H9 (cell line): ENCODE data around the gene ZNF569. TPM values are rescaled to one million over a fixed set of nuclear protein-coding genes. Genes with fewer than 3 reads are reported as not detected.

ENCODE experiments used
- DNase-seq: peaks from one replicate; pipeline ENCODE4 v3.0.0-alpha.2; 2017
- H2AFZ ChIP-seq: one replicate; pipeline ENCODE4 v1.6.1; 2013; ENCODE audit warnings: mild to moderate bottlenecking, low read length, control low read depth, moderate library complexity
- H2AK5ac ChIP-seq: 2 replicates; pipeline ENCODE4 v1.6.1; 2013; ENCODE audit warnings: low read length, control low read depth, mixed read lengths; ENCODE audit not compliant: insufficient read length
- H2BK120ac ChIP-seq: one replicate; pipeline ENCODE4 v1.6.1; 2013; ENCODE audit warnings: low read depth, mild to moderate bottlenecking, low read length, control low read depth, inconsistent platforms; ENCODE audit not compliant: poor library complexity, severe bottlenecking
- H2BK12ac ChIP-seq: 2 replicates; pipeline ENCODE4 v1.6.1; 2013; ENCODE audit warnings: low read length, control low read depth, mixed read lengths, low read depth; ENCODE audit not compliant: insufficient read length
- H2BK15ac ChIP-seq: 2 replicates; pipeline ENCODE4 v1.6.1; 2013; ENCODE audit warnings: low read depth, low read length, control low read depth
- H2BK20ac ChIP-seq: one replicate; pipeline ENCODE4 v1.6.1; 2013; ENCODE audit warnings: low read depth, mild to moderate bottlenecking, low read length, control low read depth, inconsistent platforms; ENCODE audit not compliant: poor library complexity, severe bottlenecking
- H2BK5ac ChIP-seq: 2 replicates; pipeline ENCODE4 v1.6.1; 2013; ENCODE audit warnings: low read length, control low read depth, mixed read lengths; ENCODE audit not compliant: insufficient read length
- H3K14ac ChIP-seq: 2 replicates; pipeline ENCODE4 v1.6.1; 2013; ENCODE audit warnings: low read length, control low read depth; ENCODE audit not compliant: insufficient read depth
- H3K18ac ChIP-seq: 2 replicates; pipeline ENCODE4 v1.6.1; 2013; ENCODE audit warnings: low read depth, mild to moderate bottlenecking, mixed read lengths, low read length, control low read depth; ENCODE audit not compliant: insufficient read length
- H3K23ac ChIP-seq: 2 replicates; pipeline ENCODE4 v1.6.1; 2013; ENCODE audit warnings: low read length, control low read depth, mixed read lengths, low read depth; ENCODE audit not compliant: insufficient read length
- H3K23me2 ChIP-seq: 2 replicates; pipeline ENCODE4 v1.6.1; 2013; ENCODE audit warnings: low read depth, mild to moderate bottlenecking, mixed read lengths, low read length, control low read depth; ENCODE audit not compliant: insufficient read length, poor library complexity, severe bottlenecking
- H3K27ac ChIP-seq: 2 replicates; pipeline ENCODE4 v1.5.1; 2013; ENCODE audit warnings: low read length, control low read depth, mixed read lengths, low read depth; ENCODE audit not compliant: insufficient read length
- H3K27me3 ChIP-seq: 2 replicates; pipeline ENCODE4 v1.6.1; 2013; ENCODE audit warnings: low read length, control low read depth, inconsistent platforms; ENCODE audit not compliant: insufficient read depth
- H3K4ac ChIP-seq: 2 replicates; pipeline ENCODE4 v1.6.1; 2013; ENCODE audit warnings: low read depth, mild to moderate bottlenecking, control low read depth, inconsistent platforms, low read length, moderate library complexity
- H3K4me1 ChIP-seq: 2 replicates; pipeline ENCODE4 v1.6.1; 2013; ENCODE audit warnings: low read length, control low read depth, inconsistent platforms; ENCODE audit not compliant: insufficient read depth
- H3K4me2 ChIP-seq: 2 replicates; pipeline ENCODE4 v1.6.1; 2013; ENCODE audit warnings: low read length, control low read depth, mixed read lengths; ENCODE audit not compliant: insufficient read length, insufficient read depth
- H3K56ac ChIP-seq: 2 replicates; pipeline ENCODE4 v1.6.1; 2013; ENCODE audit warnings: low read depth, mild to moderate bottlenecking, mixed read lengths, low read length, control low read depth; ENCODE audit not compliant: insufficient read length
- H3K79me1 ChIP-seq: 2 replicates; pipeline ENCODE4 v1.6.1; 2013; ENCODE audit warnings: low read depth, mild to moderate bottlenecking, moderate library complexity, low read length, control low read depth, inconsistent platforms; ENCODE audit not compliant: insufficient read depth, poor library complexity, severe bottlenecking
- H3K79me2 ChIP-seq: 2 replicates; pipeline ENCODE4 v1.6.1; 2013; ENCODE audit warnings: low read length, control low read depth, inconsistent platforms; ENCODE audit not compliant: insufficient read depth
- H3K9ac ChIP-seq: 2 replicates; pipeline ENCODE4 v1.6.1; 2013; ENCODE audit warnings: low read length, control low read depth, mixed read lengths; ENCODE audit not compliant: insufficient read length; ENCODE audit errors: extremely low read depth
- H3K9me3 ChIP-seq: one replicate; pipeline ENCODE4 v1.6.1; 2013; ENCODE audit warnings: low read depth, low read length, inconsistent platforms; ENCODE audit not compliant: control insufficient read depth
- H3T11ph ChIP-seq: one replicate; pipeline ENCODE4 v1.6.1; 2013; ENCODE audit warnings: mild to moderate bottlenecking, low read length, control low read depth, inconsistent platforms
- H4K20me1 ChIP-seq: one replicate; pipeline ENCODE4 v1.6.1; 2013; ENCODE audit not compliant: control insufficient read depth, insufficient read length, insufficient read depth
- H4K5ac ChIP-seq: 2 replicates; pipeline ENCODE4 v1.6.1; 2013; ENCODE audit warnings: low read depth, mild to moderate bottlenecking, mixed read lengths, low read length, control low read depth; ENCODE audit not compliant: insufficient read length
- H4K8ac ChIP-seq: replicated peaks from 2 replicates; pipeline ENCODE4 v1.6.1; 2013; ENCODE audit warnings: low read length, control low read depth, mixed read lengths, low read depth; ENCODE audit not compliant: insufficient read length
- H4K91ac ChIP-seq: 2 replicates; pipeline ENCODE4 v1.6.1; 2013; ENCODE audit warnings: low read depth, mild to moderate bottlenecking, moderate library complexity, mixed read lengths, low read length, control low read depth; ENCODE audit not compliant: insufficient read length
- H3K27ac Mint-ChIP-seq, 3 experiments: 2 replicates in 2 of 3; 3 replicates in 1 of 3; pipeline ENCODE4 v1.8.0; 2020 to 2021; ENCODE audit warnings: mixed read lengths in 3 of 3, mild to moderate bottlenecking in 1 of 3, moderate library complexity in 1 of 3
- H3K27me3 Mint-ChIP-seq: 2 replicates; pipeline ENCODE4 v1.8.0; 2021; ENCODE audit warnings: low read depth, mild to moderate bottlenecking, moderate library complexity, mixed read lengths
- H3K36me3 Mint-ChIP-seq, 3 experiments: 2 replicates in 2 of 3; 3 replicates in 1 of 3; pipeline ENCODE4 v1.8.0; 2020 to 2021; ENCODE audit warnings: low read depth in 3 of 3, mixed read lengths in 3 of 3; ENCODE audit not compliant: insufficient read depth in 1 of 3
- H3K4me1 Mint-ChIP-seq, 2 experiments: 2 replicates each; pipeline ENCODE4 v1.8.0; 2020; ENCODE audit warnings: mixed read lengths in 2 of 2
- H3K4me3 Mint-ChIP-seq, 2 experiments: 2 replicates in 1 of 2; 3 replicates in 1 of 2; pipeline ENCODE4 v1.8.0; 2020 to 2021; ENCODE audit warnings: mild to moderate bottlenecking in 2 of 2, mixed read lengths in 2 of 2, moderate library complexity in 1 of 2
- H3K9me3 Mint-ChIP-seq, 2 experiments: 2 replicates in 1 of 2; 3 replicates in 1 of 2; pipeline ENCODE4 v1.8.0; 2020; ENCODE audit warnings: mild to moderate bottlenecking in 2 of 2, mixed read lengths in 2 of 2, moderate library complexity in 1 of 2
- CTCF ChIP-seq: fragments of 200-600 bp; sonication (generic); conservative IDR thresholded peaks from 3 replicates; pipeline ENCODE4 v1.8.0; 2021; ENCODE audit warnings: antibody characterized with exemption, mild to moderate bottlenecking
- WGBS: extraction: QIAGEN DNeasy Blood & Tissue Kit; methylation state at CpG from one replicate; pipeline ENCODE4 v1.1.7; 2013; ENCODE audit warnings: missing lambda C conversion rate, low lambda C conversion rate, mixed read lengths; ENCODE audit not compliant: insufficient read length; ENCODE audit errors: extremely low coverage; 5-methylcytosine and 5-hydroxymethylcytosine counted together
- total RNA-seq: library from RNA; stranded (reverse); gene quantifications from 2 replicates; pipeline ENCODE4 v1.2.1, GENCODE V29; 2021

Gene ZNF569
- total RNA-seq, 1 experiment from 2014 or later, result 14.2 TPM

- no peak overlapping the region for H3K18ac ChIP-seq
- H3K4me1 Mint-ChIP-seq, result peaks cover 3 to 6% of the 10 kb centered on the region in 2 experiments; a peak in 3 of 4 replicates
- peaks cover 1% of the 10 kb centered on the region; the same call in 1 of the 2 replicates for H3K27me3 Mint-ChIP-seq
- no peak overlapping the region for H2BK120ac ChIP-seq
- peaks cover 36 to 75% of the 10 kb centered on the region in 2 experiments for H3K9me3 Mint-ChIP-seq
- no peak overlapping the region for H3K27ac ChIP-seq
- H3K4me2 ChIP-seq, result no peak overlapping the region
- no peaks in the 10 kb centered on the region for H3K27me3 ChIP-seq
- H3K14ac ChIP-seq, result no peak overlapping the region
- H3K23ac ChIP-seq, result no peak overlapping the region
- TF ChIP-seq CTCF, result no peak
- no peaks in the 10 kb centered on the region for H3K79me1 ChIP-seq
- H3K4me1 ChIP-seq, result no peaks in the 10 kb centered on the region
- no peak overlapping the region for H3K4me3 Mint-ChIP-seq
- H4K91ac ChIP-seq, result no peak overlapping the region
- no peak overlapping the region for H3K4ac ChIP-seq
- H2BK15ac ChIP-seq, result no peak overlapping the region
- no peaks in the 10 kb centered on the region for H4K20me1 ChIP-seq
- H2BK12ac ChIP-seq, result no peak overlapping the region
- WGBS, result no CpG with 5 or more reads among the region's 1 CpG
- no peaks in the 10 kb centered on the region for H3K79me2 ChIP-seq
- H3K9me3 ChIP-seq, result peaks cover 10% of the 10 kb centered on the region
- no peak overlapping the region for H3T11ph ChIP-seq
- peaks cover 73 to 77% (median 74%) of the 10 kb centered on the region in 3 experiments for H3K36me3 Mint-ChIP-seq
- H2AFZ ChIP-seq, result no peak overlapping the region
- no peak overlapping the region for H2AK5ac ChIP-seq
- no peak for DNase-seq
- no peak overlapping the region for H4K5ac ChIP-seq
- no peak overlapping the region for H3K56ac ChIP-seq
- H3K27ac Mint-ChIP-seq, result no peak overlapping the region
- H2BK20ac ChIP-seq, result no peak overlapping the region
- H3K9ac ChIP-seq, result no peak overlapping the region
- no peak overlapping the region for H4K8ac ChIP-seq
- H2BK5ac ChIP-seq, result no peak overlapping the region
- H3K23me2 ChIP-seq, result no peaks in the 10 kb centered on the region
Measured at GRCh38 chr19:37361994-37362393, 105.2 kb downstream of the ZNF569 start.

Other genes starting within 250 kb of the ZNF569 start
- gene ZNF383, start 249.2 kb downstream of the ZNF569 start, total RNA-seq, result 5.0 and 5.7 TPM in 2 replicates
- 5.2 and 6.1 TPM in 2 replicates for gene ZNF527, start 96.3 kb downstream of the ZNF569 start, total RNA-seq
- gene ZNF570, start 1.9 kb upstream of the ZNF569 start, total RNA-seq, result 5.0 and 5.9 TPM in 2 replicates
- gene ZNF793, start 39.5 kb upstream of the ZNF569 start, total RNA-seq, result 14.6 and 17.1 TPM in 2 replicates
- 4.5 and 5.3 TPM in 2 replicates for gene ZNF571, start 127.3 kb upstream of the ZNF569 start, total RNA-seq
- gene ZNF540, start 127.4 kb upstream of the ZNF569 start, total RNA-seq, result 0.20 and 0.22 TPM in 2 replicates
- gene ZFP30, start 188.0 kb upstream of the ZNF569 start, total RNA-seq, result 10.1 and 10.8 TPM in 2 replicates